MM.1S (cell line): ENCODE data around the gene KCNJ11.

Experiments used
- DNase-seq: peaks from one replicate; pipeline ENCODE4 v3.0.0-alpha.2; 2015
- H2AFZ ChIP-seq: fragments of 300-600 bp; sonication (generic); 2 replicates; pipeline ENCODE4 v1.6.0; 2016; ENCODE audit warnings: antibody characterized with exemption, low read length
- H3F3A ChIP-seq: fragments of 300-600 bp; sonication (generic); 2 replicates; pipeline ENCODE4 v1.6.1; 2016; ENCODE audit warnings: mild to moderate bottlenecking, antibody characterized with exemption, low read length, moderate library complexity, mixed read lengths; ENCODE audit not compliant: insufficient read depth
- H3K27ac ChIP-seq: fragments of 300-600 bp; sonication (generic); 2 replicates; pipeline ENCODE4 v1.5.1; 2016; ENCODE audit warnings: mild to moderate bottlenecking, low read length
- H3K27me3 ChIP-seq: fragments of 300-600 bp; sonication (generic); replicated peaks from 2 replicates; pipeline ENCODE4 v1.6.0; 2016; ENCODE audit warnings: low read length; ENCODE audit not compliant: insufficient read depth
- H3K36me3 ChIP-seq: fragments of 300-600 bp; sonication (generic); replicated peaks from 2 replicates; pipeline ENCODE4 v1.6.1; 2016; ENCODE audit warnings: mild to moderate bottlenecking, low read length, mixed read lengths; ENCODE audit not compliant: insufficient read depth
- H3K4me1 ChIP-seq: fragments of 300-600 bp; sonication (generic); 2 replicates; pipeline ENCODE4 v1.6.1; 2016; ENCODE audit warnings: low read length, mixed read lengths
- H3K4me2 ChIP-seq: fragments of 300-600 bp; sonication (generic); 2 replicates; pipeline ENCODE4 v1.6.0; 2016; ENCODE audit warnings: low read depth, low read length
- H3K4me3 ChIP-seq: fragments of 300-600 bp; sonication (generic); 2 replicates; pipeline ENCODE4 v1.5.1; 2016; ENCODE audit warnings: low read length, mixed read lengths
- H3K79me2 ChIP-seq: fragments of 300-600 bp; sonication (generic); 2 replicates; pipeline ENCODE4 v1.6.1; 2016; ENCODE audit warnings: mixed run types, low read length, mixed read lengths
- H3K9ac ChIP-seq: fragments of 300-600 bp; sonication (generic); 2 replicates; pipeline ENCODE4 v1.6.1; 2016; ENCODE audit warnings: low read length, mixed read lengths
- H3K9me2 ChIP-seq: fragments of 300-600 bp; sonication (generic); replicated peaks from 2 replicates; pipeline ENCODE4 v1.6.1; 2016; ENCODE audit warnings: mild to moderate bottlenecking, low read length, mixed read lengths; ENCODE audit not compliant: insufficient read depth
- H3K9me3 ChIP-seq: fragments of 300-600 bp; sonication (generic); replicated peaks from 2 replicates; pipeline ENCODE4 v1.6.1; 2016; ENCODE audit warnings: mild to moderate bottlenecking, low read length, mixed read lengths; ENCODE audit not compliant: insufficient read depth
- H4K20me1 ChIP-seq: fragments of 300-600 bp; sonication (generic); 2 replicates; pipeline ENCODE4 v1.6.1; 2016; ENCODE audit warnings: mild to moderate bottlenecking, low read length, moderate library complexity, mixed read lengths; ENCODE audit not compliant: insufficient read depth
- CTCF ChIP-seq: fragments of 300-600 bp; sonication (generic); IDR thresholded peaks from 2 replicates; pipeline ENCODE4 v1.5.1; 2016; ENCODE audit warnings: antibody characterized with exemption, low read length, mixed read lengths
- EZH2 ChIP-seq: fragments of 300-600 bp; sonication (generic); optimal IDR thresholded peaks from 2 replicates; pipeline ENCODE3; 2017; ENCODE audit warnings: low read depth, mild to moderate bottlenecking, antibody characterized with exemption, low read length, mixed read lengths
- EZH2phosphoT487 ChIP-seq: fragments of 300-600 bp; sonication (generic); IDR thresholded peaks from 2 replicates; pipeline ENCODE4 v1.6.1; 2018; ENCODE audit warnings: antibody characterized with exemption, low read length

Gene KCNJ11

GRCh38 chr11:17401841-17402240, 13.4 kb upstream of the KCNJ11 start:
- H3K79me2 ChIP-seq: no peaks in the 10 kb centered on the region
- H2AFZ ChIP-seq: no peak overlapping the region
- DNase-seq: no peak
- H3K9me3 ChIP-seq: no peaks in the 10 kb centered on the region
- H3K27ac ChIP-seq: no peak overlapping the region
- no peaks in the 10 kb centered on the region for H3K9me2 ChIP-seq
- H3K36me3 ChIP-seq: no peaks in the 10 kb centered on the region
- TF ChIP-seq EZH2 (no peak), CTCF (no peak), EZH2phosphoT487 (no peak)
- H3K27me3 ChIP-seq: no peaks in the 10 kb centered on the region
- H3K9ac ChIP-seq: no peak overlapping the region
- no peaks in the 10 kb centered on the region for H4K20me1 ChIP-seq
- H3K4me3 ChIP-seq: no peak overlapping the region
- 0 out of 2 replicates have a peak, but pooled peaks cover 6% of the 10 kb centered on the region for H3F3A ChIP-seq
- H3K4me2 ChIP-seq: no peak overlapping the region
- peaks cover 16% of the 10 kb centered on the region for H3K4me1 ChIP-seq

- Histone ChIP-seq H3K9me3 (no peaks in the 10 kb centered on the region), H3K27ac (no peak overlapping the region), H3F3A (0 out of 2 replicates have a peak, but pooled peaks cover 4% of the 10 kb centered on the region), H3K9me2 (no peaks in the 10 kb centered on the region), H3K9ac (no peak overlapping the region), H3K36me3 (no peaks in the 10 kb centered on the region), H2AFZ (no peak overlapping the region), H3K4me3 (no peak overlapping the region), H4K20me1 (no peaks in the 10 kb centered on the region), H3K4me2 (no peak overlapping the region), H3K27me3 (no peaks in the 10 kb centered on the region), H3K4me1 (peaks cover 12% of the 10 kb centered on the region), H3K79me2 (no peaks in the 10 kb centered on the region)
- no peak for TF ChIP-seq CTCF
- TF ChIP-seq EZH2phosphoT487: no peak
- TF ChIP-seq EZH2: no peak
- DNase-seq: no peak
Observed at GRCh38 chr11:17401316-17401715, 12.9 kb upstream of the KCNJ11 start.

- no peak overlapping the region for H3K9ac ChIP-seq
- TF ChIP-seq EZH2 (no peak), CTCF (no peak), EZH2phosphoT487 (no peak)
- no peak overlapping the region for H3K27ac ChIP-seq
- no peaks in the 10 kb centered on the region for H4K20me1 ChIP-seq
- H3K36me3 ChIP-seq: no peaks in the 10 kb centered on the region
- no peak overlapping the region for H2AFZ ChIP-seq
- no peak overlapping the region for H3K4me2 ChIP-seq
- peaks cover 1% of the 10 kb centered on the region for H3K4me1 ChIP-seq
- no peaks in the 10 kb centered on the region for H3K9me2 ChIP-seq
- H3K79me2 ChIP-seq: no peaks in the 10 kb centered on the region
- H3K27me3 ChIP-seq: no peaks in the 10 kb centered on the region
- no peak overlapping the region for H3K4me3 ChIP-seq
- H3K9me3 ChIP-seq: no peaks in the 10 kb centered on the region
- no peak for DNase-seq
- no peaks in the 10 kb centered on the region for H3F3A ChIP-seq
Observed at GRCh38 chr11:17400048-17400775, 11.8 kb upstream of the KCNJ11 start.
